ENCODE measurements around the gene ZNF761.
A peak's percentile ranks its signal among the peaks of the same experiment; 100 is the strongest.

Gene ZNF761

GRCh38 chr19:53389978-53390377, 41.8 kb upstream of the ZNF761 start:
- TF ChIP-seq ZBTB7A (IDR thresholded peaks at IDR 0.05; ENCODE audit: low read depth), result no peak
- no peak for TF ChIP-seq REST (IDR thresholded peaks at IDR 0.05; ENCODE audit: low read depth)
- no peak for TF ChIP-seq MAX (IDR thresholded peaks at IDR 0.05)
- no peak for TF ChIP-seq NFIC (IDR thresholded peaks at IDR 0.05)
- no peak for TF ChIP-seq CREB1 (IDR thresholded peaks at IDR 0.05; ENCODE audit: low read depth)
- TF ChIP-seq CEBPB (IDR thresholded peaks at IDR 0.05), result no peak

GRCh38 chr19:53394522-53394973, 37.2 kb upstream of the ZNF761 start:
- TF ChIP-seq CREB1 (IDR thresholded peaks at IDR 0.05; ENCODE audit: low read depth), result no peak
- no peak for TF ChIP-seq YY1 (IDR thresholded peaks at IDR 0.05; ENCODE audit: low read depth)

- TF ChIP-seq CEBPB (IDR thresholded peaks at IDR 0.05), result no peak
- TF ChIP-seq ZBTB7A (IDR thresholded peaks at IDR 0.05; ENCODE audit: low read depth), result no peak
- peak; percentile 38; the same call in 1 of the 2 replicates for TF ChIP-seq TAF1 (IDR thresholded peaks at IDR 0.05; ENCODE audit: low read depth)
- no peak for TF ChIP-seq FOXM1 (IDR thresholded peaks at IDR 0.05; ENCODE audit: borderline replicate concordance, low read depth)
- TF ChIP-seq MAX (IDR thresholded peaks at IDR 0.05), result no peak; the same call in 1 of the 2 replicates
Observed at GRCh38 chr19:53394974-53395839, 36.6 kb upstream of the ZNF761 start, which contains the start of gene ZNF765. Gene ZNF765, plus strand, starts transcription at chr19:53395149. Its CDS starts 2,867 bp downstream, at chr19:53398016.

GRCh38 chr19:53396525-53396868, 35.3 kb upstream of the ZNF761 start:
- no peak for TF ChIP-seq FOXM1 (IDR thresholded peaks at IDR 0.05; ENCODE audit: borderline replicate concordance, low read depth)
- no peak for TF ChIP-seq NFIC (IDR thresholded peaks at IDR 0.05)
- no peak for TF ChIP-seq TCF12 (IDR thresholded peaks at IDR 0.05; ENCODE audit: low read depth)
- TF ChIP-seq YY1 (IDR thresholded peaks at IDR 0.05; ENCODE audit: low read depth), result no peak
- no peak for TF ChIP-seq CEBPB (IDR thresholded peaks at IDR 0.05)
- TF ChIP-seq MAX (IDR thresholded peaks at IDR 0.05), result no peak
- no peak for TF ChIP-seq TEAD4 (IDR thresholded peaks at IDR 0.05)
- no peak for TF ChIP-seq EGR1 (IDR thresholded peaks at IDR 0.05)
- no peak for TF ChIP-seq USF1 (IDR thresholded peaks at IDR 0.05)
- no peak for TF ChIP-seq CREB1 (IDR thresholded peaks at IDR 0.05; ENCODE audit: low read depth)
- no peak for TF ChIP-seq RAD21 (IDR thresholded peaks at IDR 0.05; ENCODE audit: low read depth)
- TF ChIP-seq ZBTB7A (IDR thresholded peaks at IDR 0.05; ENCODE audit: low read depth), result no peak
- no peak for TF ChIP-seq TAF1 (IDR thresholded peaks at IDR 0.05; ENCODE audit: low read depth)
- TF ChIP-seq EP300 (IDR thresholded peaks at IDR 0.05; ENCODE audit: borderline replicate concordance), result no peak

- no peak for TF ChIP-seq EGR1 (IDR thresholded peaks at IDR 0.05)
- no peak for TF ChIP-seq TAF1 (IDR thresholded peaks at IDR 0.05; ENCODE audit: low read depth)
- TF ChIP-seq REST (IDR thresholded peaks at IDR 0.05; ENCODE audit: low read depth), result no peak
- TF ChIP-seq USF1 (IDR thresholded peaks at IDR 0.05), result no peak
- no peak for TF ChIP-seq YY1 (IDR thresholded peaks at IDR 0.05; ENCODE audit: low read depth)
- TF ChIP-seq EP300 (IDR thresholded peaks at IDR 0.05; ENCODE audit: borderline replicate concordance), result no peak
- TF ChIP-seq CREB1 (IDR thresholded peaks at IDR 0.05; ENCODE audit: low read depth), result no peak
- no peak for TF ChIP-seq TEAD4 (IDR thresholded peaks at IDR 0.05)
- TF ChIP-seq ZBTB7A (IDR thresholded peaks at IDR 0.05; ENCODE audit: low read depth), result no peak
Observed at GRCh38 chr19:53409505-53410204, 22.1 kb upstream of the ZNF761 start.

Measured in Ishikawa (cell line).